GM12872 (cell line): ENCODE data around the gene C10orf88.

Experiments
- TF ChIP-seq, protein P1 (sequence below): IDR thresholded peaks from 3 replicates; pipeline ENCODE4 v1.5.1; 2011; ENCODE audit warnings: low read depth, mild to moderate bottlenecking, low read length, moderate library complexity; ENCODE audit not compliant: insufficient read depth

The C10orf88 gene

DNA sequence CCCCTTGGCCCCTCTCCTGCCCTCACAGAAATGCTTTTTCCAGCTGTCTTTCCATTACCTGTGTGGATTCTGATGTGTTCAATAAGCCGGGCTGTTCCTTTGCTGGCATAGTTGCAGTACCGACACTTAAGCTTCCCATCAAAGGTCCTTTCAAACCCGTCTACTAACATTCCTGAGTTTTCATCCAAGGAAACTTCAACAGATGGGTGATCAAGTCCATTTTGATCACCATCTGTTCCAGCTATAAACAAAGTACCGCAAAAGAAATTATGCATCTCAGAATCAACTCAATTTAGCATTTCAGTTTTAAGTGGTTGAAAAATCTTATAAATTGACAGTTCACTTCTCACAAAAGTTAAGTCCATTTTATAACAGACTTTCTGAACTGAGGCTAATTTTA lies 41.9 kb upstream of the C10orf88 start:
- TF ChIP-seq, protein P1, sequence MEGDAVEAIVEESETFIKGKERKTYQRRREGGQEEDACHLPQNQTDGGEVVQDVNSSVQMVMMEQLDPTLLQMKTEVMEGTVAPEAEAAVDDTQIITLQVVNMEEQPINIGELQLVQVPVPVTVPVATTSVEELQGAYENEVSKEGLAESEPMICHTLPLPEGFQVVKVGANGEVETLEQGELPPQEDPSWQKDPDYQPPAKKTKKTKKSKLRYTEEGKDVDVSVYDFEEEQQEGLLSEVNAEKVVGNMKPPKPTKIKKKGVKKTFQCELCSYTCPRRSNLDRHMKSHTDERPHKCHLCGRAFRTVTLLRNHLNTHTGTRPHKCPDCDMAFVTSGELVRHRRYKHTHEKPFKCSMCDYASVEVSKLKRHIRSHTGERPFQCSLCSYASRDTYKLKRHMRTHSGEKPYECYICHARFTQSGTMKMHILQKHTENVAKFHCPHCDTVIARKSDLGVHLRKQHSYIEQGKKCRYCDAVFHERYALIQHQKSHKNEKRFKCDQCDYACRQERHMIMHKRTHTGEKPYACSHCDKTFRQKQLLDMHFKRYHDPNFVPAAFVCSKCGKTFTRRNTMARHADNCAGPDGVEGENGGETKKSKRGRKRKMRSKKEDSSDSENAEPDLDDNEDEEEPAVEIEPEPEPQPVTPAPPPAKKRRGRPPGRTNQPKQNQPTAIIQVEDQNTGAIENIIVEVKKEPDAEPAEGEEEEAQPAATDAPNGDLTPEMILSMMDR, result no peak

DNA sequence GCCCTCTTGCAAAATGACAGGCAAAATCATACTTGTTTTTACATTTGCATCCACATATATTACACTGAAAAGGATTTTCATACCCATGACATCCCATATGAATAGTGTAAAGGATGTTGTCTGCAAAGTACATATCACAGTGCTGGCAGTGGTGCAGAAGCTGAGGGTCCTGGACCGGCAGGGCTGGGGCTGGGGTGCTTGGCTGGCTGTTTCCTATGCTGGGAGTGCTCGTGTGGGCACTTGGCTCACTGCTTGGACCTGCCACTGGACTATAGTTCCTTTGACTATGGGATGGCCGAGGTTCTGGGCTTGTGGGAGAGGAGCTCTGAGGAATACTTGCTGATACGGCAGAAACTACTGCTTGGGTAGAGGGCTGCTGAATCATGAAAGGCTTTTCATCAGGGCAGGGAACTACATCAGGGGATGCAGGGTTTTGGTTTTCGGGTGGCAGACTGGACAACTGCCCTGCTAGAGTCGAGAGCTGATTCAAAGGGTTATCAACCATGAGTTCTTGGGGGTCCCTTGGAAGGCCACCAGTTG lies 39.8 kb upstream of the C10orf88 start:
- TF ChIP-seq, protein P1, result no peak

DNA sequence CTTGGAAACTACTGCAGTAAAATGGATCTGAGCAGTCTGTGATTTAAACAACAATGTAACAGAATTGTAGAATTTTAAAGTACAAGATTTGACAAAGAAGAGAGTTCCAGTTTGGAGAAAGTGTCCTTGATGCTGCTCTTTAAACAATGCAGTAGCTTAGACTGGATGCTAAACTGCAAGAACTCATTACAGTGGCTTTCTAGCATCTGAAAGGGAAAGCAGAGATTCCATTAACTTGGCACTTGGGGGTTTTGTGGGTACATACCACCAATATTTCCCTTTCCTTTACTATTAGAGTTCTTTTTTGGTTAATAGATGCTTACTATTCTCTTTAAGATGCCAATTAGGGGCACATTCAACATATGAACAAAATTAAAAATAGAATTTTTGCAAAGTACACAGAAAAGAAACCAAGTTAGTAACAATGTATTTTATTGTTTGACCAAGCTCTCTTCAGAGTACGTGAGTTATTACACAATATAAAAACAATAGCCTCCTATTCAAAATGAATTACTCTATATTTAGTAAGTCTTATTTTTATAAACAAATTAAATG lies 38.1 kb upstream of the C10orf88 start:
- TF ChIP-seq, protein P1, result no peak

DNA sequence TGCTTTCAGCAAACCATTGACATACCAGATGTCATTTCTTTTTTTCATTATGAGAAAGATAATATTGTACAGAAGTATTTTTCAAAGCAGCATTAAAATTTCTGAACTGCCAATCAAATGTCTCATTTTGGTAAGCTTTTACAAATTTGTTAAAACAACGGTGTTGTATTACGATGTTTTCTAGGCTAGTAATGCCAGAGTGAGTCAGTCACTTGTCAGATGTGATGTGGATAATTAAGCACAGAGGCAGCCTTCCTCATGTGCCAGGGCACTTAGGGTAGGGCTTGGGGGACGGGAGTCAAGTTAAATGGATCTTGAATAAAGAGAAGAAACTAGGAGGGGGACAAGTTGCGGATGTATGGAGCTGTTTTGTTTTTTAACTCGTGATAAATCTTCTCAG lies 36.3 kb upstream of the C10orf88 start:
- TF ChIP-seq, protein P1, result no peak

DNA sequence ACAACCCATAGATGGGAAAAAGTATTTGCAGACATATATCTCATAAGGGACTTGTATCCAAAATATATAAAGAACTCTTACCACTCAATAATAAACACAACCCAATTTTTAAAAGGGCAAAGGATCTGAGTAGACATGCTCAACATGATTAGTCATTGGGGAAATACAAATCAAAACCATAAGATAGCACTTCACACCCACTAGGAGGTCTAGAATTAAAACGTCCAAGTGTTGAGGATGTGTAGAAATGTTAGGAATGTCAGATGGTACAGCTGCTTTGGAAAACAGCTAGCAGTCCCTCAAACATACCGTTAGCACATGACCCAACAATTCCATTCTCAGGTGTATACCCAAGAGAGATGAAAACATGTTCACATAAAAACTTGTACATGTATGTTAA lies 34.5 kb upstream of the C10orf88 start:
- TF ChIP-seq, protein P1, result no peak

DNA sequence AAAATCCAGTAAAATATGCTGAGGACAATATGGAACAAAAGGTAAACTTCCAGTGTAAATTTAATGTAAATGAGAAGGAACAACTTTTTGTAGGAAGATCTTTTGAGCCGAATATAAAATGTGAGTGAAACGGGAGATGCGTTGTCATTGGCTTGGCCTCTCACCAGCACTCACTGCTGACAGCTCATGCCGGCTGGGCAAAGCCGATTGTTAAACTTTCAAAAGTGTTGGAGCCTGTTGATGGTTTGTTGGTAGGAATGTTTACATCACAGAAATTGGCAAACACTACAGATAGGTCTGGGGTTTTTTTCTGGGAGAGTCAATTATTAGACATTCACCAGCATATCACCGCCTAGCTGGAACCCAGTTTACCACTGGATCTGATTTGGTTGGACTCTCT lies 32.3 kb upstream of the C10orf88 start:
- TF ChIP-seq, protein P1, result no peak

DNA sequence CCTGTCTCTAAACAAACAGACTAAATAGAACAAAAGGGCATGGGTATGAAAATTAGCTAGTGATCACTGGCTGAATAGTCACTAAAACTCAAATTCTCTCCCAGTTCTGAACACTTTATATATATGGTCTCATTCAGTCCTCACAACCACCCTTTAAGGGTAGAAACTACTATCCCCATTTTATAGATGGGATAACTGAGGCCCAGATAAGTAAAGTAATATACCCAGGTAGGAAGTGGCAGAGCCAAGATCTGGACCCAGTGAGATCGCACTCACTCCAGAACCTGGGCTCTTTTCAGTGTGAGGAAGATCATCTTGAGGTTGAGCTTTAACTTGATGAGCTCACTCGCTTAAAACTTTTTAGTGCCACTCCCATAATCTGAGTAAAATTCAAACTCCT lies 30.7 kb upstream of the C10orf88 start:
- TF ChIP-seq, protein P1, result no peak
